ENCODE results near the gene MAGED1.

- TF ChIP-seq CTCF (IDR thresholded peaks at IDR 0.05) (no peak), EZH2 (IDR thresholded peaks at IDR 0.05; ENCODE audit: borderline replicate concordance, insufficient read depth, low read depth, low read length, poor library complexity, severe bottlenecking) (no peak)
Measured at GRCh38 chrX:51852621-51853020, 40.8 kb upstream of the MAGED1 start.

All from B cell (primary cell).